Endothelial cell of hepatic sinusoid (primary cell): Measurements from ENCODE around the gene NPIPA1.
"Not testable (repeated sequence)": the region's sequence is repeated elsewhere in the genome, so short reads cannot be mapped to it uniquely, and the experiment has no call there.

Experiments used
- in situ Hi-C: cut with HindIII; loops from 2 replicates; pipeline ENCODE4 v1.10.0; 2017; ENCODE audit warnings: low sequenced_read_pairs

The NPIPA1 gene

DNA sequence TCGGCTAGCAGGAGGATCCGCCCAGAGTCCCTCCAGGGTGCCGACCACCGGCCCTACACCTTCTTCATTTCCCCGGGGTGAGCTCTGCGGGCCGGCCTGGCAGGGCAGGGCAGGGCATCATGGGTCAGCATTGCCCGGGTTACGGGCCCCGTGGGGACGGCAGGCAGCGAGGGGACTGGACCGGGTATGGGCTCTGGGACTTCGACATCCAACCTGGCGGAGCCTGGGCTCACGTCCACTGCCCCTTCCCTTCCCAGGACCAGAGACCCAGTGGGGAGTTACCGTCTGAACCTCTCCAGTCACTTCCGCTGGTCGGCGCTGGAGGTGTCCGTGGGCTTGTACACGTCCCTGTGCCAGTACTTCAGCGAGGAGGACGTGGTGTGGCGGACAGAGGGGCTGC is 7.0 kb upstream of the NPIPA1 start:
- in situ Hi-C loops, result not testable (repeated sequence)

DNA sequence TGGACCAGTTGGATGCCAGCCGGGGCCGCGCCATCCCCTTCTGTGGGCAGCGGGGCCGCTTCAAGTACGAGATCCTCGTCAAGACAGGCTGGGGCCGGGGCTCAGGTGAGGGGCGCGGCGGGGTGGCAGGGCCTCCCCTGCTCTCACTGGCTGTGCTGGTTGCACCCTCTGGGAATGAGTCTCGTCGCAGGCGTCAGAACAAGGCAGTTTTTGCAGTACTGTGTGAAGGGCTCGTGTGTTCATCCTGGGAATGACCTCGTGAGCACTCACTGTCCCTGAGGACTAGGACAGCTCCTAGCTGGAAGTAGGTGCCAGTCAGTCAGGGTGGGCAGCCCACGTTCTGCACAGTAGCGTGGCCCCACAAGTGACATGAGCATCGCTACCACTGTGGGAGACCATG is 6.3 kb upstream of the NPIPA1 start:
- in situ Hi-C loops, result not testable (repeated sequence)

DNA sequence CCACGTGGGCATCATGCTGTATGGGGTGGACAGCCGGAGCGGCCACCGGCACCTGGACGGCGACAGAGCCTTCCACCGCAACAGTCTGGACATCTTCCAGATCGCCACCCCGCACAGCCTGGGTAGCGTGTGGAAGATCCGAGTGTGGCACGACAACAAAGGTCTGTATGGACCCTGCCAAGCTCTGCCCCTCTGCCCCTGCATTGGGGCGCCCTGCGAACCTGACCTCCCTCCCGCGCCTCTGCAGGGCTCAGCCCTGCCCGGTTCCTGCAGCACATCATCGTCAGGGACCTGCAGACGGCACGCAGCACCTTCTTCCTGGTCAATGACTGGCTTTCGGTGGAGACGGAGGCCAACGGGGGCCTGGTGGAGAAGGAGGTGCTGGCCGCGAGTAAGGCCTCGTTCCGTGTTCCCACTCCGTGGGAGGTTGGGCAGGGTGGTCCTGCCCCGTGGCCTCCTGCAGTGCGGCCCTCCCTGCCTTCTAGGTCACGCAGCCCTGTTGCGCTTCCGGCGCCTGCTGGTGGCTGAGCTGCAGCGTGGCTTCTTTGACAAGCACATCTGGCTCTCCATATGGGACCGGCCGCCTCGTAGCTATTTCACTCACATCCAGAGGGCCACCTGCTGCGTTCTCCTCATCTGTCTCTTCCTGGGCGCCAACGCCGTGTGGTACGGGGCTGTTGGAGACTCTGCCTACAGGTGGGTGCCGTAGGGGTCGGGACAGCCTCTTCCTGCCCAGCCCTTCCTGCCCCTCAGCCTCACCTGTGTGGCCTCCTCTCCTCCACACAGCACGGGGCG is 4.5 kb upstream of the NPIPA1 start:
- in situ Hi-C loops, result not testable (repeated sequence)

DNA sequence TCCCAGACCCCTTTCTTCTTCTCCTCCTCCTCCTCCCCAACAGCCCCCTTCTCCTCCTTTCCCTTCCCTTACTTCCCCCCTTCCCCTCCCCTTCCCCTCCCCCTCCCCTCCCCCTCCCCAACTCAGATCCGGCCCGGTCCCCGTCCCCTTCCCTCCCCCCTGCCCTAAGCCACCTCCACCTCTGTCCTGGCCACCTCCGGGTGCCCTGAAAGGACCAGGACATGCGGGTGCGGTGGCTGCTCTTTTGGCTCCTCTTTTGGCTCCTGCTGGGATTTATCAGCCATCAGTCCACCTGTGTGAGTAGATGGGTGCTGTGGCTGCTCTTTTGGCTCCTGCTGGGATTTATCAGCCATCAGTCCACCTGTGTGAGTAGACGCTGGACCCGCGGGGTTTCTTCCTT is 751 bp downstream of the NPIPA1 start:
- in situ Hi-C loops, result not testable (repeated sequence)

DNA sequence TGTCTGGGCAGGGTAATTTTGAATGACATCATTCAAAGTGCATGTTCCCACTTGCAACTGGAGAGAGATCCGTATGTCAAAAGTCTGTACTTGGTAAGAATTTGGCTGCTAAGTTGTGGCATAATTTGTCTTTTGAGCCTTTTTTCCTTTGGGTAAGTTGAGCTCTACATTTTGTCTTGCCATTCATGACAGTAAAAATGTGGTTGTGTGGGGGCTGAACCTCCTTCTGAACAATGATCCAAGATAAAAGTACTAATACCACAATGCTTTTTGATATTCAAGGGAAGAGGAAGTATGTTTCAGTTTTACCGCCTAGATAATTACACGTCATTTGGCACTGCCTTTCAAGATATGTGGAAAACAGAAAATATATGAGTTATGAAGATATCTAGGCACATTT is 5.4 kb downstream of the NPIPA1 start:
- in situ Hi-C loops, result not testable (repeated sequence)

GRCh38 chr16:14955546-14956231 is 18.4 kb downstream of the NPIPA1 start:
- in situ Hi-C loops, result no loop called here

DNA sequence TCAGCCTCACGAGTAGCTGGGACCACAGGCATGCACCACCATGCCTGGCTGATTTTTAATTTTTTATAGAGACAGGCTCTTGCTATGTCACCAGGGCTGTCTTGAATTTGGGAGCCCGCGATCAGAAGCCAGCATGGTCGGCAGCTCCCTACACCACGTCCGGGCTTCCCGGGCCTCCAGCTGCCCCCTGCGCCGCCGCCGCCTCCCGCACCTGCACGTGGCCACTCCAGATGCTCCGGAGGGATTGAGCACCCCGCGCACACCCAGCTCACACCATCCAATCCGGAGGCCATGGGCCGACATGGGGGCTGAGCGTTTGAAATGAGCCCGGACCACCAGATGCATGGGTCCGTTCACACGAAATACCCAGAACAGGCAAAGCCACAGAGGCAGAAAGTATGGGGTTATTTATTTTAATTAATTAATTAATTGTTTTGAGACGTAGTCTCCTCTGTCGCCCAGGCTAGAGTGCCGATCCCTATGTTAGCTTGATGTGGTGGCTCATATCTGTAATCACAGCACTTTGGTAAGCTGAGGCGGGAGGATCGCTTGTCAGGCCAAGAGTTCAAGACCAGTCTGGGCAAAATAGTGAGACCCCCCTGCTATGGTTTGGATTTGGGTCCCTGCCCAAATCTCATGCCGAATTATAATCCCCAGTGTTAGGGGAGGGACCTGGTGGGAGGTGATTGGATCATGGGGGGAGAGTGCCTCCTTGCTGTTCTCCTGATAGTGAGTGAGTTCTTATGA is 20.5 kb downstream of the NPIPA1 start:
- in situ Hi-C loops, result no loop called here

GRCh38 chr16:14958323-14958600 is 21.0 kb downstream of the NPIPA1 start:
- in situ Hi-C loops, result no loop called here

- in situ Hi-C loops, result no loop called here
Measured at GRCh38 chr16:14958970-14959369, 21.7 kb downstream of the NPIPA1 start.

- in situ Hi-C loops, result no loop called here
Measured at GRCh38 chr16:14961405-14962186, 24.4 kb downstream of the NPIPA1 start.

GRCh38 chr16:14963281-14964173 is 26.3 kb downstream of the NPIPA1 start:
- in situ Hi-C loops, result no loop called here

DNA sequence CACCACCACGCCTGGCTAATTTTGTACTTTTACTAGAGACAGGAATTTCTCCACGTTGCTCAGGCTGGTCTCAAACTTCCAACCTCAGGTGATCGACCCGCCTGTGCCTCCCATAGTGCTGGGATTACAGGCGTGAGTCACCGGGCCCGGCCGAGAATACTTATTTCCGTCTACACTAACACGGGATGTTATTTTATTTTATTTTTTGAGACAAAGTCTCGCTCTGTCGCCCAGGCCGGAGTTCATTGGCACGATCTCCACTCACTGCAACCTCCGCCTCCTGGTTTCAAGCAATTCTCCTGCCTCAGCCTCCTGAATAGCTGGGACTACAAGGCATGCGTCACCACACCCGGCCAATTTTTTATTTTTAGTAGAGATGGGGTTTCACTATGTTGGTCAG is 28.1 kb downstream of the NPIPA1 start:
- in situ Hi-C loops, result no loop called here

DNA sequence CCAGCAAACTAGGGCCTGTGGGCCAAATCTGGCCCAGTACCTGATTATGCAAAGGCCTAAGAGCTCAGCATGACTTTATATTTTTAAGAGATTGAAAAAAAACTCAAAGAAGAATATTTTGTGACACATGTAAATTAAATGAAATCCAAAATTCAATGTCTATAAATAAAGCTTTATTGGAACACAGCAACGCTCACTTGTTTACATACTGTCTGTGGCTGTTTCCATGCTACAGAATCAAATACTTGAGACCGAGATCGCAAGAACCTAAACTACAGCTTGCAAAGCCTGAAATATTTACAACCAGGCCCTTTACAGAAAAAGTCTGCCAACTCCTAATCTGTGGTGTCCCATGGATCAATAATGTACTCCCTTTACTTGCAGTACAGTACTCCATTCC is 32.6 kb downstream of the NPIPA1 start:
- in situ Hi-C loops, result not testable (repeated sequence)

DNA sequence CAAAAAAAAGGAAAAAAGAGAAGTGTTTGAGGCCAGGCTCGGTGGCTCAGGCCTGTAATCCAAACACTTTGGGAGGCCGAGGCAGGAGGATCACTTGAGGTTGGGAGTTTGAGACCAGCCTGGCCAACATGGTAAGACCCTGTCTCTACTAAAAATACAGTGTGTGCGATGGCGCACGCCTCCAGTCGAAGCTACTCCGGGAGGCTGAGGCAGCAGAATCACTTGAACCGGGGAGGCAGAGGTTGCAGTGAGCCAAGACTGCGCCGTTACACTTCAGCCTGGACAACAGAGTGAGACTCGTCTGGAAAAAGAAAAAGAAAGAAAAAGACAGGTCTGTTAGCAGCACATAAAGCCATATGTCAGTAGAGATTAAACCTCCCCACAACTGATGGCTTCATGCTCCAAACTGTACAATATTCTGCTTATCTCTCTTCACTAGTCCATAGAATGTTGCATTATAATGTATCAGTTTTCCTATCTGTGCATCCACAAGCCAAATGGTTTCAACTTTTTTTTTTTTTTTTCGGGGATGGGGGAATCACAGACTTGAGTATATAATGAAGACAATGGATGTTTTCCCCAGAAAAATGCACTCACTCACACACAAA is 34.5 kb downstream of the NPIPA1 start:
- in situ Hi-C loops, result not testable (repeated sequence)

DNA sequence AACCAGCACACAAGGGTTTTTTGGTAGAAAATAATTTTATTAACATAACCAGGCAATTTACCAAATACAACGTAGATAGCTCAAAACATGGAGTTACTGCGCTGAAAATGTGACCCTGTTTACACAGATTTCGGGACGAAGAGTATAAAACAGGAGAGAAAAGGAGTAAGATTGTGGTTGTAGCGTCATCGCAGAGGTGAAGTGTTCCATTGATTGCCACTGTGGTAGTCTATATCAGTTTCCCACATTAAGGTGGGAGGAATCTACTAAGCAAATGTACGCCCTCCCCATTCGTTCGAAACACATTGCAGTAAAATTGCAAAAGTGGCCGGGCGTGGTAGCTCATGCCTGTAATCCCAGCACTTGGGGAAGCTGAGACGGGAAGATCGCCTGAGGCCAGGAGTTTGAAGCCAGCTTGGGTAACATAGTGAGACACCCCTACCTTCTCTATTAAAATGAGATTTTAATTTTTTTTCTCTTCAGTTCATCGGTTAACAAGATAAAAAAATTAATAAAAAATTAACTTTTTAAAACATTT is 36.6 kb downstream of the NPIPA1 start:
- in situ Hi-C loops, result not testable (repeated sequence)

GRCh38 chr16:14974331-14974655 is 37.0 kb downstream of the NPIPA1 start:
- in situ Hi-C loops, result not testable (repeated sequence)

- in situ Hi-C loops, result not testable (repeated sequence)
Measured at GRCh38 chr16:14974656-14975417, 37.6 kb downstream of the NPIPA1 start, which contains the start of gene PDXDC1. PDXDC1 (plus strand) TSS chr16:14975026; CDS start chr16:14975200, 174 bp downstream.

GRCh38 chr16:14975418-14976194 is 38.4 kb downstream of the NPIPA1 start:
- in situ Hi-C loops, result not testable (repeated sequence)
